ENCODE measurements around the gene SBNO2. TPM values are rescaled to one million over a fixed set of nuclear protein-coding genes. Genes with fewer than 3 reads are reported as not detected.

Gene SBNO2
- total RNA-seq, 1 experiment from 2014 or later, result 46.3 TPM

DNA sequence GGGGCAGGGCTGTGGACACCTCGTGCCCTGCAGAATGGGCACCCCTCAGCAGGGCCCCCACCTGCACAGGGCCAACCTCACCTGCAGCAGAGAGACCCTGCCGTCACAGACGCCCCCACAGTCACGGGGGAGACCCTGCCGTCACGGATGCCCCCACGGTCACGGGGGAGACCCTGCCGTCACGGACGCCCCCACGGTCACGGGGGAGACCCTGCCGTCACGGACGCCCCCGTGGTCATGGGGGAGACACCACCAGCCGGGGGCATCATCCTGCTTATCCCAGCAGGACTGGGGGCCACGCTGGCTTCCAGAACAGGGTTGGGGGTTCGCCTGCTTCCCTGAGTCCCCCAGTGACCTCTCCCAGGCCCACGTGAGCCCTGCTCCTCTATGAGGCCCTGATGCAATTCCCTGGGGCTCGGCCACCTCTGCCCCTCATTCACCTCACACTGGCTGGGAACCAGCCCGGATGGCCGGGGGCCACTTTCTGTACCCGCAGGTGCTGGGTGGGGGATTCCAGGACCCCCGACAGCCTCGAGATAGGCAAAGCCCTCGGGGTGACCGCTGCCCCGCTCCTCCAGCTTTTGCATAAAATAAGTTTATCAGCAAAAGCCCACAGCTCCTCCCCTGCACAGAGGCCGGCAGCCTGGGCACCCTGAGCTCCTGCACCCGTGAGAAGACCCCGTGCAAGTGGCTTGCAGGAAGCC lies 23.6 kb downstream of the SBNO2 start:
- Mint-ChIP-seq H3K9me3 (no peaks in the 10 kb centered on the region), H3K36me3 (ENCODE audit: insufficient read depth in 1 of 3, low read depth in 3 of 3) (peaks cover 2 to 21% (median 17%) of the 10 kb centered on the region in 3 experiments; a peak in 6 of 7 replicates), H3K4me1 (peaks cover 0 to 18% of the 10 kb centered on the region in 2 experiments; a peak in 2 of 4 replicates), H3K4me3 (no peak overlapping the region), H3K27ac (no peak overlapping the region; a peak in 1 of 7 replicates), H3K27me3 (ENCODE audit: low read depth) (no peaks in the 10 kb centered on the region)
- no CpG with 5 or more reads among the region's 33 CpGs for WGBS (ENCODE audit: extremely low coverage, insufficient read length, low lambda C conversion rate)
- no peak overlapping the region for H4K91ac ChIP-seq (ENCODE audit: insufficient read length, low read depth, low read length)
- no peak overlapping the region for H2BK20ac ChIP-seq (ENCODE audit: low read depth, low read length, poor library complexity, severe bottlenecking)
- no peak overlapping the region for H3K18ac ChIP-seq (ENCODE audit: insufficient read length, low read depth, low read length)
- H3K27ac ChIP-seq (ENCODE audit: insufficient read length, low read depth, low read length), result no peak overlapping the region
- no peak overlapping the region for H2BK12ac ChIP-seq (ENCODE audit: insufficient read length, low read depth, low read length)
- no peaks in the 10 kb centered on the region for H3K4me1 ChIP-seq (ENCODE audit: insufficient read depth, low read length)
- no peaks in the 10 kb centered on the region for H3K79me1 ChIP-seq (ENCODE audit: insufficient read depth, low read depth, low read length, poor library complexity, severe bottlenecking)
- no peak overlapping the region for H3K23ac ChIP-seq (ENCODE audit: insufficient read length, low read depth, low read length)
- no peak overlapping the region for H2BK15ac ChIP-seq (ENCODE audit: low read depth, low read length)
- no peaks in the 10 kb centered on the region for H3K9me3 ChIP-seq (ENCODE audit: control insufficient read depth, low read depth, low read length)
- H2BK5ac ChIP-seq (ENCODE audit: insufficient read length, low read length), result no peak overlapping the region
- TF ChIP-seq, protein P1, sequence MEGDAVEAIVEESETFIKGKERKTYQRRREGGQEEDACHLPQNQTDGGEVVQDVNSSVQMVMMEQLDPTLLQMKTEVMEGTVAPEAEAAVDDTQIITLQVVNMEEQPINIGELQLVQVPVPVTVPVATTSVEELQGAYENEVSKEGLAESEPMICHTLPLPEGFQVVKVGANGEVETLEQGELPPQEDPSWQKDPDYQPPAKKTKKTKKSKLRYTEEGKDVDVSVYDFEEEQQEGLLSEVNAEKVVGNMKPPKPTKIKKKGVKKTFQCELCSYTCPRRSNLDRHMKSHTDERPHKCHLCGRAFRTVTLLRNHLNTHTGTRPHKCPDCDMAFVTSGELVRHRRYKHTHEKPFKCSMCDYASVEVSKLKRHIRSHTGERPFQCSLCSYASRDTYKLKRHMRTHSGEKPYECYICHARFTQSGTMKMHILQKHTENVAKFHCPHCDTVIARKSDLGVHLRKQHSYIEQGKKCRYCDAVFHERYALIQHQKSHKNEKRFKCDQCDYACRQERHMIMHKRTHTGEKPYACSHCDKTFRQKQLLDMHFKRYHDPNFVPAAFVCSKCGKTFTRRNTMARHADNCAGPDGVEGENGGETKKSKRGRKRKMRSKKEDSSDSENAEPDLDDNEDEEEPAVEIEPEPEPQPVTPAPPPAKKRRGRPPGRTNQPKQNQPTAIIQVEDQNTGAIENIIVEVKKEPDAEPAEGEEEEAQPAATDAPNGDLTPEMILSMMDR (conservative IDR thresholded peaks at IDR 0.05), result no peak
- H4K20me1 ChIP-seq (ENCODE audit: control insufficient read depth, insufficient read depth, insufficient read length), result no peaks in the 10 kb centered on the region
- no peaks in the 10 kb centered on the region for H3K23me2 ChIP-seq (ENCODE audit: insufficient read length, low read depth, low read length, poor library complexity, severe bottlenecking)
- no peaks in the 10 kb centered on the region for H3K79me2 ChIP-seq (ENCODE audit: insufficient read depth, low read length)
- H2AFZ ChIP-seq (ENCODE audit: low read length), result no peak overlapping the region
- no peak overlapping the region for H4K5ac ChIP-seq (ENCODE audit: insufficient read length, low read depth, low read length)
- no peak overlapping the region for H4K8ac ChIP-seq (replicated peaks; ENCODE audit: insufficient read length, low read depth, low read length)
- H3K4ac ChIP-seq (ENCODE audit: low read depth, low read length), result no peak overlapping the region
- H3K14ac ChIP-seq (ENCODE audit: insufficient read depth, low read length), result no peak overlapping the region
- H2AK5ac ChIP-seq (ENCODE audit: insufficient read length, low read length), result no peak overlapping the region
- no peak for DNase-seq
- no peak overlapping the region for H3T11ph ChIP-seq (ENCODE audit: low read length)
- H3K27me3 ChIP-seq (ENCODE audit: insufficient read depth, low read length), result no peaks in the 10 kb centered on the region
- H2BK120ac ChIP-seq (ENCODE audit: low read depth, low read length, poor library complexity, severe bottlenecking), result no peak overlapping the region
- H3K4me2 ChIP-seq (ENCODE audit: insufficient read depth, insufficient read length, low read length), result no peak overlapping the region
- H3K9ac ChIP-seq (ENCODE audit: extremely low read depth, insufficient read length, low read length), result no peak overlapping the region
- H3K56ac ChIP-seq (ENCODE audit: insufficient read length, low read depth, low read length), result no peak overlapping the region
